BJ (cell line): ENCODE data around the gene ANKRD10. TPM values are rescaled to one million over a fixed set of nuclear protein-coding genes. Genes with fewer than 3 reads are reported as not detected.
"Not testable (repeated sequence)": the region's sequence is repeated elsewhere in the genome, so short reads cannot be mapped to it uniquely, and the experiment has no call there.

ENCODE experiments used
- CTCF ChIA-PET: fragments of 350-600 bp; formaldehyde crosslinking; extraction: SDS; loops from one replicate; lab custom pipeline; 2021; ENCODE audit warnings: antibody characterized with exemption, inconsistent platforms; lab: Yijun Ruan, JAX
- POLR2A ChIA-PET: fragments of 300-600 bp; sonication (Branson Sonifier 250); formaldehyde crosslinking; extraction: SDS; loops from one replicate; lab custom pipeline; 2021; ENCODE audit warnings: antibody characterized with exemption; lab: Charles Lee
- DNase-seq: peaks from one replicate; pipeline ENCODE4 v3.0.0-alpha.2; 2011; ENCODE audit warnings: low read depth
- H3K27me3 ChIP-seq: 2 replicates; pipeline ENCODE4 v1.6.0; 2011; ENCODE audit warnings: low read length; ENCODE audit not compliant: control insufficient read depth, insufficient read depth
- H3K36me3 ChIP-seq: 2 replicates; pipeline ENCODE4 v1.5.1; 2011; ENCODE audit warnings: low read length; ENCODE audit not compliant: control insufficient read depth, insufficient read depth
- H3K4me3 ChIP-seq: 2 replicates; pipeline ENCODE4 v1.5.1; 2011; ENCODE audit warnings: low read depth, mild to moderate bottlenecking, control low read depth, low read length
- polyA plus RNA-seq: library from polyadenylated mRNA; depleted of rRNA; stranded (reverse); fragments of >200 nt; gene quantifications from 2 replicates; pipeline ENCODE4 v1.2.3, GENCODE V29; 2011
- TF ChIP-seq, protein P1 (sequence below): IDR thresholded peaks from 2 replicates; pipeline ENCODE4 v1.5.1; 2011; ENCODE audit warnings: low read depth, mild to moderate bottlenecking, control low read depth, inconsistent platforms, low read length, moderate library complexity; ENCODE audit not compliant: insufficient read depth

Gene ANKRD10
- polyA plus RNA-seq, 1 experiment, result 43.5 TPM

DNA sequence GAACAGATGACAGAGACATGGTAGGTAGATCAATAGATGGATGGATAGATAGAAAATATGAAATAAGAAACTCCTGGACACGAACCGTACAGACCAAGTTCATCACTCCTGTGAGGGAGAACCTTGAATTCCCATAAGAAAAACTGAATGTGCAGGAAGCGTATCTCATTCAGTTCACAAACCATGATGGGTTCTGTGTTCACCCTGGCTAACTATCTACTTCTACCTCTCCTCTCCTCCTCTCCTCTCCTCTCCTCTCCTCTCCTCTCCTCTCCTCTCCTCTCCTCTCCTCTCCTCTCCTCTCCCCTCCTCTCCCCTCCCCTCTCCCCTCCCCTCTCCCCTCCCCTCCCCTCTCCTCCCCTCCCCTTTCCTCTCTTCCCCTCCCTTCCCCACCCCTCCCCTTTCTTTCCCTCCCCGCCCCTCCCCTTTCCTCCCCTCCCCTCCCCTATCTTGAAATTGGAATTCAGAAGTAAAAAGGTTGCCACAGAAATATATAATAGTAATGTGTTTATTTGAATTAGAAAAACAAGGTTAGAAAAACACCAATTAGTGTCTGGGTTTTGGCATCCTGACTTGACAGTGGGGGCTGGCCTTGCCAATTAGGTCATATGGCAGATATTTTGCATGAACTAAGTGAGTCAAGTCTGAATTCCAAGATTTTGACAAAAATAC lies 75.9 kb downstream of the ANKRD10 start:
- ChIA-PET CTCF (no interaction called here), POLR2A (no interaction called here)
- Histone ChIP-seq H3K36me3 (no peaks in the 10 kb centered on the region), H3K27me3 (peaks cover 5% of the 10 kb centered on the region), H3K4me3 (no peak overlapping the region)
- TF ChIP-seq, protein P1, sequence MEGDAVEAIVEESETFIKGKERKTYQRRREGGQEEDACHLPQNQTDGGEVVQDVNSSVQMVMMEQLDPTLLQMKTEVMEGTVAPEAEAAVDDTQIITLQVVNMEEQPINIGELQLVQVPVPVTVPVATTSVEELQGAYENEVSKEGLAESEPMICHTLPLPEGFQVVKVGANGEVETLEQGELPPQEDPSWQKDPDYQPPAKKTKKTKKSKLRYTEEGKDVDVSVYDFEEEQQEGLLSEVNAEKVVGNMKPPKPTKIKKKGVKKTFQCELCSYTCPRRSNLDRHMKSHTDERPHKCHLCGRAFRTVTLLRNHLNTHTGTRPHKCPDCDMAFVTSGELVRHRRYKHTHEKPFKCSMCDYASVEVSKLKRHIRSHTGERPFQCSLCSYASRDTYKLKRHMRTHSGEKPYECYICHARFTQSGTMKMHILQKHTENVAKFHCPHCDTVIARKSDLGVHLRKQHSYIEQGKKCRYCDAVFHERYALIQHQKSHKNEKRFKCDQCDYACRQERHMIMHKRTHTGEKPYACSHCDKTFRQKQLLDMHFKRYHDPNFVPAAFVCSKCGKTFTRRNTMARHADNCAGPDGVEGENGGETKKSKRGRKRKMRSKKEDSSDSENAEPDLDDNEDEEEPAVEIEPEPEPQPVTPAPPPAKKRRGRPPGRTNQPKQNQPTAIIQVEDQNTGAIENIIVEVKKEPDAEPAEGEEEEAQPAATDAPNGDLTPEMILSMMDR, result no peak
- no peak for DNase-seq

DNA sequence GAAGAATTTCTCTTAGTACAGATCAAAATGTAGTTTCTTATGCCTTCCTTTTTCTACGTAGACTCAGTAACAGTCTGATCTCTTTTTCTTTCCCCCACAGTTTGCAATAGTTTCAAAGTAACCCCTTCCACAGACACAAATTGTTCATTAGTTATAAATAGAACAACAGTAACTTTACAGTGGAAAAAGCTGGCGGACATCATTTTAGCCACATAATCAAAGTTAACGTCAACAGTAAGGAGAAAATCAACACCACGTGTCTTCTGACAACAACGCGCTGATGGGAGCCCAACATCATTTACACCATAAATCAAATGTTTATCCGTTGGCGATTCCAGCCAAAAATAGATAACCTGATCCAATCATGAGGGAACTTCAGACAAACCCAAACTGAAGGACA lies 76.8 kb downstream of the ANKRD10 start:
- peaks cover 5% of the 10 kb centered on the region for H3K27me3 ChIP-seq

DNA sequence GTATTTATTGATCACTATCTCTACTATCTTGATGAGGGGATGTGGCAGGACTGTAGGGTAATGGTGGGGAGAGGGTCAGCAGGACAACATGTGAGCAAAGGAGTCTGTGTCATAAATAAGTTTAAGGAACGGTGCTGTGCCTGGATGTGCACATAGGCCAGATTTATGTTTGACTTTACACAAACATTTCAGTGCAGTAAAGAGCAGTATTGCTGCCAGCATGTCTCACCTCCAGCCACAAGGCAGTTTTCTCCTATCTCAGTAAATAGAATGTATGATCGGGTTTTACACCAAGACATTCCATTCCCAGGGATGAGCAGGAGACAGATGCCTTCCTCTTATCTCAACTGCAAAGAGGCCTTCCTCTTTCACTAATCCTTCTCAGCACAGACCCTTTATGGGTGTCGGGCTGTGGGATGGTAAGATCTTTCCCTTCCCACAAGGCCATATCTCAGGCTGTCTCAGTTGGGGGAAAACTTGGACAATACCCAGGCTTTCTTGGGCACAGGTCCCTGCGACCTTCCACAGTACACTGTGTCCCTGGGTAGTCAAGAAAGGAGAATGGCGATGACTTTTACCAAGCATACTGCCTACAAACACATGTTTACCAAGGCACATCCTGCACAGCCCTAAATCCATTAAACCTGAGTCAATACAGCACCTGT lies 77.3 kb downstream of the ANKRD10 start:
- H3K36me3 ChIP-seq, CTCF ChIA-PET, POLR2A ChIA-PET, H3K27me3 ChIP-seq, H3K4me3 ChIP-seq, DNase-seq: not testable (repeated sequence)

More for the DNA sequence above, 76.8 kb downstream of the ANKRD10 start:
- CTCF ChIA-PET, result no interaction called here
- no peak overlapping the region for H3K4me3 ChIP-seq
- POLR2A ChIA-PET, result no interaction called here
- no peaks in the 10 kb centered on the region for H3K36me3 ChIP-seq
- no peak for DNase-seq
- TF ChIP-seq, protein P1, result no peak

DNA sequence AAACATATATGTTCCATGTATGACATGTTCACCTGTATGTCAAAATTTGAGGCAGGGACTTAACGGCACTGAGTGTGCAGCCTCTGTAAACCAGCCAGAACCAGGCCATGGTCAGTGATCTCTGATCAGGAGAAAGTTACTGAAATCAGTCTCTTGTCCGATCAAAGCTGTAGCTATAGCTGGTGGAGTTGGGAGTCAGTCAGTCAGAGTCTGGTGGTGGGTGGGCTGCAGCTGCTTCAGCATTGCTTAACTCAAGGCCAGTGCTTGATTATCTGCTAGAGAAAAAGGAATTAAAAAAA lies 78.3 kb downstream of the ANKRD10 start:
- TF ChIP-seq, protein P1, result no peak
- CTCF ChIA-PET, result no interaction called here
- POLR2A ChIA-PET, result interaction anchor here (0.7 kb wide), 1 partner anchor 197 kb away, joined by 3 read pairs; no protein-coding TSS in a partner anchor
- Histone ChIP-seq H3K36me3 (no peaks in the 10 kb centered on the region), H3K27me3 (peaks cover 7% of the 10 kb centered on the region; the same call in 1 of the 2 replicates), H3K4me3 (no peak overlapping the region)
- no peak for DNase-seq

DNA sequence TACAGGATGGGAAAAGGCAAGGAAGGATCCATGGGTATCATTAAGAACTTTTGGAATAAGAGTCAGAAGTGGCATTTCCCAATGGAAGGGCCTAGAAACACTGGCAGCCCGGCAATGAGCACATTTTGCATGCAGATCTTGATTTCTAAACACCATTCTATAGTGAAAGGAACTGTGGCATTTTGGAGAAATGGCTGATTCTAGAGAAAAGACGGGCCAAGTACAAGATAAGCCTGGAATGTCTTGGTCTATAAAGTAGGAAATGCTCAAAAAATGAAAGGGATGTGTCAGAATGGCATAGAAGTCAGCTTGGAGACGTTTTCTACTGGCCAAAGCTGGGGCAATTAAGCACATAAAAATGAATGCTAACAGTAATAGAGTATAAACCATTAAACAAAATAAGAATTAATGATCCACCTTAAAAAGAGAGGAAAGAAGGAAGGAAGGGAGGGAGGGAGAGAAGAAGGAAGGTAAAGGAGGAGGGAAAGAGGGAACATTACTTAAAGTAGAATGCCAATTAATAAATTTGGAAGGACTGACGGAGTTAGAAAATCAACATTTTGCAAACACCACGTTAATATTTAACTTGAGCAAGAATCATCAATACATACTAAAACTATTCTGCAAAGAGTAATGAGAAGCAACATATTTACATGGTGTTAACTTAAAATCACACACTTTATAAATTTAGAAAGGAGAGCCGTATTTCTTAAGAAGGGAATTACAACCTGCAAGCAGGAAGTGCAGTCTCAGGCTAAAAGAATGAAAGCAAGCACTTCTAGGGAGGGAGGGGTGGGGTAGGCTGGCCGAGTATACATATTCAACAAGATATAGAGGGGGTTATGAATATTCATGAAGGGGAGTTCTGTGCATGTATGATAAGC lies 78.9 kb downstream of the ANKRD10 start:
- Histone ChIP-seq H3K36me3 (no peaks in the 10 kb centered on the region), H3K4me3 (no peak overlapping the region), H3K27me3 (peaks cover 7% of the 10 kb centered on the region; the same call in 1 of the 2 replicates)
- no peak for DNase-seq
- TF ChIP-seq, protein P1, result no peak
- POLR2A ChIA-PET, result no interaction called here
- CTCF ChIA-PET, result no interaction called here
